SJSA1 (cell line): ENCODE results near the gene PHOX2A. TPM values are rescaled to one million over a fixed set of nuclear protein-coding genes. Genes with fewer than 3 reads are reported as not detected.

ENCODE experiments used
- DNase-seq, 2 experiments: peaks; one replicate each; pipeline ENCODE4 v3.0.0-alpha.2; 2015 to 2020; ENCODE audit warnings: low spot score in 2 of 2, low read depth in 1 of 2
- H3K27ac ChIP-seq: fragments of 250-450 bp; sonication (Bioruptor Pico); 2 replicates; pipeline ENCODE4 v1.5.1; 2020; ENCODE audit warnings: mild to moderate bottlenecking, moderate library complexity
- H3K27me3 ChIP-seq: fragments of 250-450 bp; sonication (Bioruptor Pico); replicated peaks from 2 replicates; pipeline ENCODE4 v1.5.1; 2020; ENCODE audit warnings: mild to moderate bottlenecking, moderate library complexity
- H3K36me3 ChIP-seq: fragments of 250-450 bp; sonication (Bioruptor Pico); 2 replicates; pipeline ENCODE4 v1.5.1; 2020; ENCODE audit warnings: mild to moderate bottlenecking
- H3K4me1 ChIP-seq: fragments of 250-450 bp; sonication (Bioruptor Pico); replicated peaks from 2 replicates; pipeline ENCODE4 v1.6.1; 2021; ENCODE audit warnings: mild to moderate bottlenecking
- H3K4me3 ChIP-seq: fragments of 250-450 bp; sonication (Bioruptor Pico); 2 replicates; pipeline ENCODE4 v1.5.1; 2020; ENCODE audit warnings: mild to moderate bottlenecking
- H3K9me3 ChIP-seq: fragments of 250-450 bp; sonication (Bioruptor Pico); replicated peaks from 2 replicates; pipeline ENCODE4 v1.5.1; 2020; ENCODE audit warnings: mild to moderate bottlenecking
- total RNA-seq: library from RNA; depleted of rRNA; stranded (reverse); fragments of >200 nt; shearing (Covaris generic); gene quantifications from 2 replicates; pipeline ENCODE4 v1.2.3, GENCODE V29; 2014

The PHOX2A gene
- total RNA-seq, 1 experiment from 2014 or later: not detected

DNA sequence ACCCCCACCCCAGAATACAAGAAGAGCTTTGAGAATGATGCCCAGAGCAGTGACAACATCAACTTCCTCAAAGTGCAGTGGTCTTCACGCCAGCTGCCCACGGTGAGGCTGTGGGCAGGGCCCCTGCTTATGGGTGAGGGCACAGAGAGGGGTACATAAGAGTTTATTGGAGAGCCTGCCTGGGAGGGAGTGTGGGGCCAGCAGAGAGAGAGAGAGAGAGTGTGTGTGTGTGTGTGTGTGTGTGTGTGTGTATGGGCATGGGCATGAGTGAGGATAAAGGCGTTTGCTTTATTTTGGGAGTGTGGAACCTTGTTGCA lies 9.5 kb downstream of the PHOX2A start:
- no peak for DNase-seq
- peaks cover 45% of the 10 kb centered on the region for H3K36me3 ChIP-seq
- H3K4me1 ChIP-seq: peaks cover 1% of the 10 kb centered on the region
- H3K4me3 ChIP-seq: no peak overlapping the region
- no peaks in the 10 kb centered on the region for H3K27me3 ChIP-seq
- no peak overlapping the region for H3K27ac ChIP-seq
- H3K9me3 ChIP-seq: no peaks in the 10 kb centered on the region

GRCh38 chr11:72233773-72234513 lies 10.0 kb downstream of the PHOX2A start:
- Histone ChIP-seq H3K9me3 (no peaks in the 10 kb centered on the region), H3K27me3 (no peaks in the 10 kb centered on the region), H3K4me1 (no peaks in the 10 kb centered on the region), H3K4me3 (no peak overlapping the region), H3K27ac (no peak overlapping the region), H3K36me3 (peaks cover 47% of the 10 kb centered on the region)
- peak in 1 of 2 experiments; percentile 19 for DNase-seq

- H3K27ac ChIP-seq: no peak overlapping the region
- H3K4me1 ChIP-seq: no peaks in the 10 kb centered on the region
- H3K36me3 ChIP-seq: peaks cover 47% of the 10 kb centered on the region
- no peak for DNase-seq
- no peaks in the 10 kb centered on the region for H3K27me3 ChIP-seq
- no peaks in the 10 kb centered on the region for H3K9me3 ChIP-seq
- H3K4me3 ChIP-seq: no peak overlapping the region
Measured at GRCh38 chr11:72233056-72233772, 10.8 kb downstream of the PHOX2A start.

- Histone ChIP-seq H3K27me3 (no peaks in the 10 kb centered on the region), H3K9me3 (no peaks in the 10 kb centered on the region), H3K4me1 (no peaks in the 10 kb centered on the region), H3K4me3 (no peak overlapping the region), H3K27ac (no peak overlapping the region), H3K36me3 (peaks cover 41% of the 10 kb centered on the region)
- DNase-seq: no peak
Measured at GRCh38 chr11:72232260-72233055, 11.5 kb downstream of the PHOX2A start.

GRCh38 chr11:72231396-72232259 lies 12.3 kb downstream of the PHOX2A start:
- H3K36me3 ChIP-seq: peaks cover 37% of the 10 kb centered on the region
- H3K4me3 ChIP-seq: no peak overlapping the region
- no peak overlapping the region for H3K27ac ChIP-seq
- no peak for DNase-seq
- no peaks in the 10 kb centered on the region for H3K4me1 ChIP-seq
- no peaks in the 10 kb centered on the region for H3K27me3 ChIP-seq
- H3K9me3 ChIP-seq: no peaks in the 10 kb centered on the region

DNA sequence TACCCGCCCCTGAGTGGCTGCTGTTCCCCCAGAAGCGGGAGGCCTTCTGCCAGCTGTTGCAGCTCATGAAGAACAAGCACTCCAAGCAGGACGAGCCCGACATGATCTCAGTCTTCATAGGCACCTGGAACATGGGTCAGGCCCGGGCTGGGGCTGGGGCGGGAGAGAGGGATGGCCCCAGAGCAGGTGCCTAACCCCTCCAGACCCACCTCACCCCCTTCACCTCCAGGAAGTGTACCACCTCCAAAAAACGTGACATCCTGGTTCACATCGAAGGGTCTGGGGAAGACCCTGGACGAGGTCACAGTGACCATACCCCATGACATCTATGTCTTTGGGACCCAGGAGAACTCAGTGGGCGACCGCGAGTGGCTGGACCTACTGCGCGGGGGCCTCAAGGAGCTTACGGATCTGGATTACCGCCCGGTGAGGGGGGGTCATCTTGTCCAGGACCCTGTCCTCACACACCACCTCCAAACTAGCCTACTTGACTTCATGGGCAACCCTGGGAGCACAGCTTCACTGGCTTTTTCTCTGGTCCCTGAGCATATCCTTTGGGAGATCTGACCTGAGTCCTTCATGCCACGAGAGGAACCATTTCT lies 13.1 kb downstream of the PHOX2A start:
- Histone ChIP-seq H3K27me3 (no peaks in the 10 kb centered on the region), H3K9me3 (no peaks in the 10 kb centered on the region), H3K4me1 (no peaks in the 10 kb centered on the region), H3K27ac (no peak overlapping the region), H3K4me3 (no peak overlapping the region), H3K36me3 (peaks cover 37% of the 10 kb centered on the region)
- no peak for DNase-seq

DNA sequence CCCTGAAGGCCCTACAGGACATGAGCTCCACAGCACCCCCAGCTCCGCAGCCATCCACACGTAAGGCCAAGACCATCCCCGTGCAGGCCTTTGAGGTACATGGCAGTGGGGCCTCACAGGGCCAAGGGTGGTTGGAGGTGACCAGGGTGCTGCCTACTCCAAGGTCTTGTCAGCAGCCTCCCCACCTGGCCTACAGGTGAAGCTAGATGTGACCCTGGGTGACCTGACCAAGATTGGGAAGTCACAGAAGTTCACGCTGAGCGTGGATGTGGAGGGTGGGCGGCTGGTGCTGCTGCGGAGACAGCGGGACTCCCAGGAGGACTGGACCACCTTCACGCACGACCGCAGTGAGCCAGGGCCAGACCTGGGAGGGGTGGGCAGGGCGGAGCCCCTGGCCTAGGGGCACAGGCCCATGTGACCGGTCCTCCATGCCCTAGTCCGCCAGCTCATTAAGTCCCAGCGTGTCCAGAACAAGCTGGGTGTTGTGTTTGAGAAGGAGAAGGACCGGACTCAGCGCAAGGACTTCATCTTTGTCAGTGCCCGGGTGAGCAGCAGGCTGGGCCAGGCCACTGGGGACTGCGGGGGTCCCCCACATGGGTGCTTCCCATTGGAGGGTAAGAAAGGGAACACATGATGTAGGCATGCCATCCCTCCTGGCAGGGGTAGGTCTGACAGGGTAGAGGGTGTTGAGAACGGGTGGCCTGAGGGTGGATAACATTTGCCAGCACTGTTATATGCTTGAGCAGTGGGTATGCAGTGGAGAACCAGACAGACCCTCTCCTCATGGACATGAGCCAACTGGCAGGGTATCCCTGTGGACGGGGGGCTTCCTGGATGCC lies 13.8 kb downstream of the PHOX2A start:
- Histone ChIP-seq H3K36me3 (peaks cover 37% of the 10 kb centered on the region), H3K27me3 (no peaks in the 10 kb centered on the region), H3K9me3 (no peaks in the 10 kb centered on the region), H3K27ac (no peak overlapping the region), H3K4me3 (no peak overlapping the region), H3K4me1 (no peaks in the 10 kb centered on the region; the same call in 1 of the 2 replicates)
- no peak for DNase-seq

- Histone ChIP-seq H3K4me3 (no peak overlapping the region), H3K9me3 (no peaks in the 10 kb centered on the region), H3K27me3 (no peaks in the 10 kb centered on the region), H3K27ac (no peak overlapping the region), H3K4me1 (no peaks in the 10 kb centered on the region; the same call in 1 of the 2 replicates), H3K36me3 (peaks cover 37% of the 10 kb centered on the region)
- DNase-seq: no peak
Measured at GRCh38 chr11:72229336-72229924, 14.5 kb downstream of the PHOX2A start.

GRCh38 chr11:72228844-72229231 lies 15.1 kb downstream of the PHOX2A start:
- no peaks in the 10 kb centered on the region; the same call in 1 of the 2 replicates for H3K4me1 ChIP-seq
- H3K4me3 ChIP-seq: no peak overlapping the region
- no peaks in the 10 kb centered on the region for H3K27me3 ChIP-seq
- no peaks in the 10 kb centered on the region for H3K9me3 ChIP-seq
- no peak for DNase-seq
- peaks cover 37% of the 10 kb centered on the region for H3K36me3 ChIP-seq
- H3K27ac ChIP-seq: no peak overlapping the region

DNA sequence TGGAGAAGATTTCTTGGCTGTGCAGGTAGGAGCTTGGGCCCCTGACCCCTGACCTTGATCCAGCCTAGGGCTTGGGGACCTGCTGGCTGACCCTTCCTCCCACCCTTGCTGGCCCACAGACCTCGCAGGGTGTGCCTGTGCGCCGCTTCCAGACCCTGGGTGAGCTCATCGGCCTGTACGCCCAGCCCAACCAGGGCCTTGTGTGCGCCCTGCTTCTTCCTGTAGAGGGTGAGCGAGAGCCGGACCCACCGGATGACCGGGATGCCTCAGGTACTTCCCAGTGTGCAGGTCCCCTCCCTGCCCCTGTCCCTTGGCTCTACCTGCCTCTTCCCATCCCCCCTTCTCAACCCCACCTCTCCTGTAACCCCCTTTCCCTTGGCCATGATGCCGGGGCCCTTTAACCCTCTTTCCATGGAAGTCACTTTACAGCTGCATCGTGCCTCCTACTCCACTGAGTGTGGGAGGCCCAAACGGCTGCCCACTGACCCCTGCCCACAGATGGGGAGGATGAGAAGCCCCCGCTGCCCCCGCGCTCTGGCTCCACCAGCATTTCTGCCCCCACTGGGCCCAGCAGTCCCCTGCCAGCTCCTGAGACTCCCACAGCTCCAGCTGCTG lies 15.6 kb downstream of the PHOX2A start:
- Histone ChIP-seq H3K9me3 (no peaks in the 10 kb centered on the region), H3K27me3 (no peaks in the 10 kb centered on the region), H3K4me3 (no peak overlapping the region), H3K27ac (no peak overlapping the region), H3K4me1 (no peaks in the 10 kb centered on the region; the same call in 1 of the 2 replicates), H3K36me3 (peaks cover 37% of the 10 kb centered on the region)
- no peak for DNase-seq

DNA sequence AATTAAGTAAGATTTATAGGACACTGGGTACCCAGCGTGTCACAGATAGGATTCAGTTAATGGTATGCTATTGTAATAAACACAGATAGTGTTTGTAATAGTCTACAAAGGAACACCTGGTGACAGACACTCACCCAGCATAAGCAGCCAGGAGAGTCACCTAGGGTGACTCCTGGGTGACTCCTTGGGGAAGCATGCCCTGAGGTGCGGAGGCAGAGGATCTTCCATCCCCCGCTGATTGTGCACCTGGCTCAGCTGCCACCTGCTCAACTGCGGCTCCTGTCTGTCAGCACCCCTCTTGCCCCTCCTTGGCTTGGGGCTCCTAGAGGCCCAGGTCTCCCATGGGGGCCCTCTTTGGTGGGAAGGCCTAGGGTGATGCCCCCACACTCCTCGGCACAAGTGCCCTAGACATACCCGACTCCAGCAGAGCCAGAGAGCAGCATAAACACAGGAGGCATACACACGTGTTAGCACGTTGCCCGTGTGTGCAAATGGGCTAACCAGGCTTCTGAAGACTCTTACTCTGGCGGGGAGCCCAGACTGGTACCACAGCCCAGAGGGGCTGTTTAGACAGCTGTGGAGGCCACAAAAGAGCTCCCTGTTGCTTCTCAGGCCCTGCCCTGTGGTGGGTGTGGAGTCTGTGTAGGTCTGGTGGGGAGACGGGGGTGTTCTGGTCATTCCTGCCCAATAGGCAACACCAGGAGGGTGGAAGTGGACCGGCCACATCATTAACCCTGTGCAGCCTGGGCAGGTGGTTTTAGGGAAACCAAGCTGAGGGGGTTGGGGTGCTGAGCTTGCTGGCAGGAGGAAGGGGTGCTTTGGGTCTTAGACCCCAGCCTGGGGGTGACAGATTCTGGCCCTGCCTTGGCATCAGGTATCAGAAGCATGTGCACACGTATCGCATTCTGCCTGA lies 16.4 kb downstream of the PHOX2A start:
- no peak overlapping the region for H3K27ac ChIP-seq
- no peak overlapping the region for H3K4me3 ChIP-seq
- DNase-seq: no peak
- H3K36me3 ChIP-seq: peaks cover 33% of the 10 kb centered on the region
- no peaks in the 10 kb centered on the region for H3K27me3 ChIP-seq
- no peaks in the 10 kb centered on the region for H3K9me3 ChIP-seq
- no peaks in the 10 kb centered on the region; the same call in 1 of the 2 replicates for H3K4me1 ChIP-seq
